ENCODE results near the gene NFIX.

DNA sequence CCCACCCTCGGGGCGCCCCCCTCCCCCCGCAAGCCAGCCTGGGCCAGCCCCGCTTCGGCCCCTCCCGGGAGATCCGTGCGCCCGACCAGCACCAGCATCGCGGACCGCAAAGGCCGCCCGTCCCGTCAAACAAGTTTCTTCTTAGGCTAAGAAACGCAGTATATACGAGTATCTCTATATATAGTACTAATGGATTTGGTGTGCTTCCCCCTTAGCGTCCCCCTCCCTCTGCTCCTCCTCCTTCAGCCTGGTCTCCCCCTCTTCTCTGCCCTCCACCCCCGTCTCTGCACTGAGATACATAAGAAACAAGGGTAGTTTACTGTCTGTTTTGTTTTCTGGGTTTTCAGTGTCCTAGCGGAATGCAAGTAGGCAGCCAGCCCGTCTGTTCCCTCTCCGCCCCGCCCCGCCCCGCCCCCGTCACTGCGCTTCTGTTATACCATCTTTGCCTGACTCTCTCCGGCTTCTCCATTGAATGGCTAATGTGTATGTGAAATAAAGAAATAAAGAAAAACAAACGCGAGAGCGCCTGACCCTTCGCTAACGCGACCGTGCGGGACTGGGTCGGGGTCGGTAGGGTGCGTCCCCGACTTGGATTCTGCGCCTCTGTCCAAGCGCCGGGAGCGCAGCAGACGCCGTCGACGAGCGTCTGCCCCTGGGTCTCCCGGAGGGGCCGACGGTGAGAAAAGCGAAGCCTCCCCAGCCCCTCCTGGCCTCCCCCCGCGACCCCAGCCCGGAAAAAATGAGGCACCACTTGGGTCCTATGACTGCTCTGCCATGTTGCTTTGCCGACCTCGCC is 103.2 kb downstream of the NFIX start:
- no peak for TF ChIP-seq POLR2A (IDR thresholded peaks at IDR 0.05)
- TF ChIP-seq, protein P1, sequence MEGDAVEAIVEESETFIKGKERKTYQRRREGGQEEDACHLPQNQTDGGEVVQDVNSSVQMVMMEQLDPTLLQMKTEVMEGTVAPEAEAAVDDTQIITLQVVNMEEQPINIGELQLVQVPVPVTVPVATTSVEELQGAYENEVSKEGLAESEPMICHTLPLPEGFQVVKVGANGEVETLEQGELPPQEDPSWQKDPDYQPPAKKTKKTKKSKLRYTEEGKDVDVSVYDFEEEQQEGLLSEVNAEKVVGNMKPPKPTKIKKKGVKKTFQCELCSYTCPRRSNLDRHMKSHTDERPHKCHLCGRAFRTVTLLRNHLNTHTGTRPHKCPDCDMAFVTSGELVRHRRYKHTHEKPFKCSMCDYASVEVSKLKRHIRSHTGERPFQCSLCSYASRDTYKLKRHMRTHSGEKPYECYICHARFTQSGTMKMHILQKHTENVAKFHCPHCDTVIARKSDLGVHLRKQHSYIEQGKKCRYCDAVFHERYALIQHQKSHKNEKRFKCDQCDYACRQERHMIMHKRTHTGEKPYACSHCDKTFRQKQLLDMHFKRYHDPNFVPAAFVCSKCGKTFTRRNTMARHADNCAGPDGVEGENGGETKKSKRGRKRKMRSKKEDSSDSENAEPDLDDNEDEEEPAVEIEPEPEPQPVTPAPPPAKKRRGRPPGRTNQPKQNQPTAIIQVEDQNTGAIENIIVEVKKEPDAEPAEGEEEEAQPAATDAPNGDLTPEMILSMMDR (IDR thresholded peaks at IDR 0.05), result no peak
- no peak for TF ChIP-seq EP300 (IDR thresholded peaks at IDR 0.05)

Data from ovary (tissue), 3 donors.